HEK293 (cell line): ENCODE results near the gene OR5H15.

Experiments used
- CTCF ChIP-seq: fragments of 450-650 bp; formaldehyde crosslinking; IDR thresholded peaks from 2 replicates; pipeline ENCODE4 v1.5.1; 2016; ENCODE audit warnings: missing biosample characterization, missing genetic modification characterization
- EGR2 ChIP-seq: fragments of 450-650 bp; formaldehyde crosslinking; IDR thresholded peaks from 2 replicates; pipeline ENCODE4 v1.5.1; 2016; ENCODE audit warnings: low read depth, missing biosample characterization, missing genetic modification characterization
- IKZF3 ChIP-seq: fragments of 450-650 bp; IDR thresholded peaks from 2 replicates; pipeline ENCODE4 v1.5.0; 2018; ENCODE audit warnings: missing biosample characterization, mild to moderate bottlenecking, missing genetic modification characterization, moderate library complexity
- PATZ1 ChIP-seq: fragments of 450-650 bp; formaldehyde crosslinking; IDR thresholded peaks from 2 replicates; pipeline ENCODE4 v1.5.1; 2016; ENCODE audit warnings: missing biosample characterization, missing genetic modification characterization
- REST ChIP-seq: fragments of 450-650 bp; formaldehyde crosslinking; IDR thresholded peaks from 2 replicates; pipeline ENCODE4 v1.5.1; 2016; ENCODE audit warnings: missing biosample characterization, missing genetic modification characterization
- ZBTB8A ChIP-seq: fragments of 450-650 bp; formaldehyde crosslinking; IDR thresholded peaks from 2 replicates; pipeline ENCODE4 v1.5.1; 2016; ENCODE audit warnings: missing biosample characterization, missing genetic modification characterization
- ZNF311 ChIP-seq: fragments of 450-650 bp; formaldehyde crosslinking; IDR thresholded peaks from 2 replicates; pipeline ENCODE4 v1.5.1; 2017; ENCODE audit warnings: missing biosample characterization, missing genetic modification characterization, borderline replicate concordance
- ZNF518A ChIP-seq: fragments of 450-650 bp; formaldehyde crosslinking; conservative IDR thresholded peaks from 2 replicates; pipeline ENCODE4 v1.5.1; 2016; ENCODE audit warnings: low read depth, missing biosample characterization, missing genetic modification characterization
- ZNF530 ChIP-seq: fragments of 450-650 bp; formaldehyde crosslinking; IDR thresholded peaks from 2 replicates; pipeline ENCODE4 v1.5.1; 2016; ENCODE audit warnings: low read depth, missing biosample characterization, missing genetic modification characterization
- ZNF610 ChIP-seq: fragments of 450-650 bp; formaldehyde crosslinking; IDR thresholded peaks from 2 replicates; pipeline ENCODE4 v1.5.1; 2016; ENCODE audit warnings: missing biosample characterization, missing genetic modification characterization, borderline replicate concordance

- TF ChIP-seq ZBTB8A (tag by site-specific recombination) (no peak), ZNF311 (tag by site-specific recombination) (no peak), ZNF518A (tag by site-specific recombination) (no peak), CTCF (tag by site-specific recombination) (no peak), ZNF530 (tag by site-specific recombination) (no peak), ZNF610 (tag by site-specific recombination) (no peak), IKZF3 (no peak), EGR2 (tag by site-specific recombination) (no peak), REST (tag by site-specific recombination) (no peak), PATZ1 (no peak)
Observed at GRCh38 chr3:98130421-98130820, 36.1 kb upstream of the OR5H15 start, which contains the start of gene OR5H1.
